Measurements from ENCODE around the gene ABHD8.
A peak's percentile ranks its signal among the peaks of the same experiment; 100 is the strongest.

The ABHD8 gene

GRCh38 chr19:17337675-17338432, 34.6 kb upstream of the ABHD8 start:
- TF ChIP-seq, protein P1, sequence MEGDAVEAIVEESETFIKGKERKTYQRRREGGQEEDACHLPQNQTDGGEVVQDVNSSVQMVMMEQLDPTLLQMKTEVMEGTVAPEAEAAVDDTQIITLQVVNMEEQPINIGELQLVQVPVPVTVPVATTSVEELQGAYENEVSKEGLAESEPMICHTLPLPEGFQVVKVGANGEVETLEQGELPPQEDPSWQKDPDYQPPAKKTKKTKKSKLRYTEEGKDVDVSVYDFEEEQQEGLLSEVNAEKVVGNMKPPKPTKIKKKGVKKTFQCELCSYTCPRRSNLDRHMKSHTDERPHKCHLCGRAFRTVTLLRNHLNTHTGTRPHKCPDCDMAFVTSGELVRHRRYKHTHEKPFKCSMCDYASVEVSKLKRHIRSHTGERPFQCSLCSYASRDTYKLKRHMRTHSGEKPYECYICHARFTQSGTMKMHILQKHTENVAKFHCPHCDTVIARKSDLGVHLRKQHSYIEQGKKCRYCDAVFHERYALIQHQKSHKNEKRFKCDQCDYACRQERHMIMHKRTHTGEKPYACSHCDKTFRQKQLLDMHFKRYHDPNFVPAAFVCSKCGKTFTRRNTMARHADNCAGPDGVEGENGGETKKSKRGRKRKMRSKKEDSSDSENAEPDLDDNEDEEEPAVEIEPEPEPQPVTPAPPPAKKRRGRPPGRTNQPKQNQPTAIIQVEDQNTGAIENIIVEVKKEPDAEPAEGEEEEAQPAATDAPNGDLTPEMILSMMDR (IDR thresholded peaks at IDR 0.05), result no peak
- no peak for TF ChIP-seq ZFX (IDR thresholded peaks at IDR 0.05; ENCODE audit: borderline replicate concordance)
- peak overlapping the region; percentile 99 for H3K27ac ChIP-seq

- TF ChIP-seq, protein P1 (IDR thresholded peaks at IDR 0.05), result no peak
- TF ChIP-seq ZFX (IDR thresholded peaks at IDR 0.05; ENCODE audit: borderline replicate concordance), result no peak
- H3K27ac ChIP-seq, result peak within 1 kb of the TSS; percentile 99
Measured at GRCh38 chr19:17336872-17337674, 33.8 kb upstream of the ABHD8 start, which contains the start of gene GTPBP3. Gene GTPBP3 (plus strand): TSS chr19:17337553. CDS start chr19:17337612, 59 bp downstream.

GRCh38 chr19:17335575-17335974, 32.4 kb upstream of the ABHD8 start:
- TF ChIP-seq ZFX (IDR thresholded peaks at IDR 0.05; ENCODE audit: borderline replicate concordance), result no peak
- TF ChIP-seq, protein P1 (IDR thresholded peaks at IDR 0.05), result no peak
- H3K27ac ChIP-seq, result peak overlapping the region; percentile 99

- TF ChIP-seq, protein P1 (IDR thresholded peaks at IDR 0.05), result no peak
- H3K27ac ChIP-seq, result peak within 1 kb of the TSS; percentile 99
Measured at GRCh38 chr19:17334414-17335409, 31.5 kb upstream of the ABHD8 start, which contains the start of gene ANO8. Gene ANO8 (minus strand): TSS chr19:17334855. CDS start chr19:17334670, 185 bp downstream.

DNA sequence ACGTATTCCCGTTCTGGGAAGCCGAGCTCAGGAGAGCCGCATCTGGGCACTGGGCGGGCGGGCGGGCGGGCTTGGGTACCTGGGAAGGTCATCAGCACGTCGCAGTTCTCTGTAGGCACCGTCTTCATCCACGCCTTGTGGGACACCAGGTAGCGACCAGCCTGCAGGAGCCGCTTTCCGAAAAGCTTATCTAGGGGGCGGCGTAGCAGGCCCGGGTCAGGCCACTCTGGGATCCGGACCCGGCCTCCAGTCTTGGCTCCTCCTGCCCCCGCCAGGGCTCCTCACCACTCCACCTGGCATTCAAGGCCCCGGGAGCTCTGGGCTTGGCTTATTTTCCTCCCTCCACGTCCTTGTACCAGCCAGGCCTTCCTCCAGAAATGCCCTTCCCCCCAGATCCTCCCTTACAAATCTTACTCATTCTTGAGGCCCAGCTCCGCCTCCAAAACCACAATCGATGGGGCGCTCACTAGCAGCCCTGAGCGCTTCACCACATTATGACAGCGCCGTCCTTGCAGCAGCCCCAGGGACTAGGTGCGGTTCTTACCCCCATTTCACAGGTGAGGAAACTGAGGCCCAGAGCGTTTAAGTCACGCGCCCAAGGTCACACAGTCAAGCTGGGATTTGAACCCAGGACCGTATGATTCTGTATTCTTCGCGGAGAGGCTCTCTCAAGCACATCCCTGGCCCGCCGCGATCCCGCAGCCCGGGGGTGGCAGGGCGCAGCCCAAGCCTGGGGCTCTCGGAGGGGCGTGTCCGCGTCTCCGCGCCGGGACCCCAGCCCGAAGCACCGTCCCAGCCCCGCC, 30.6 kb upstream of the ABHD8 start:
- peak overlapping the region; percentile 99 for H3K27ac ChIP-seq
- TF ChIP-seq ZFX (IDR thresholded peaks at IDR 0.05; ENCODE audit: borderline replicate concordance), result no peak
- TF ChIP-seq, protein P1 (IDR thresholded peaks at IDR 0.05), result 0 out of 2 replicates have a peak, but pooled peaks have one; percentile 12

Data from 22Rv1 (cell line).